Panc1 (cell line): Measurements from ENCODE around the gene CEMIP. TPM values are rescaled to one million over a fixed set of nuclear protein-coding genes. Genes with fewer than 3 reads are reported as not detected.

Experiments used
- ATAC-seq: fragments of 200-7000 bp; cut with Tn5 transposase; 2 replicates; pipeline ENCODE4 v1.9.1; 2020; ENCODE audit warnings: mild to moderate bottlenecking, moderate library complexity
- BruUV-seq: library from RNA; stranded (reverse); fragments of 400-500 nt; replicated peaks from 2 replicates; lab custom pipeline; 2021; lab: Mats Ljungman, UMichigan
- CTCF ChIA-PET: fragments of 300-600 bp; sonication (Branson Sonifier 250); formaldehyde crosslinking; loops from one replicate; lab custom pipeline; 2022; ENCODE audit warnings: antibody characterized with exemption; lab: Charles Lee
- POLR2A ChIA-PET: fragments of 300-600 bp; sonication (Branson Sonifier 250); formaldehyde crosslinking; loops from one replicate; lab custom pipeline; 2022; ENCODE audit warnings: antibody characterized with exemption; lab: Charles Lee
- DNase-seq: peaks from one replicate; pipeline ENCODE4 v3.0.0-alpha.2; 2010; ENCODE audit warnings: low read depth, low spot score
- H3K27ac ChIP-seq: 2 replicates; pipeline ENCODE4 v1.5.1; 2011; ENCODE audit warnings: mild to moderate bottlenecking, low read length, inconsistent platforms
- H3K27me3 ChIP-seq: fragments of 200-500 bp; sonication (Bioruptor generic); 2 replicates; pipeline ENCODE4 v1.6.0; 2014; ENCODE audit warnings: low read length, inconsistent platforms; ENCODE audit not compliant: control insufficient read depth, insufficient read depth
- H3K36me3 ChIP-seq: fragments of 200-500 bp; sonication (Bioruptor generic); 2 replicates; pipeline ENCODE4 v1.5.1; 2014; ENCODE audit warnings: inconsistent platforms, mild to moderate bottlenecking, low read length, moderate library complexity; ENCODE audit not compliant: control insufficient read depth, insufficient read depth
- H3K4me1 ChIP-seq: 2 replicates; pipeline ENCODE4 v1.5.1; 2011; ENCODE audit warnings: inconsistent platforms, mild to moderate bottlenecking, low read length, moderate library complexity; ENCODE audit not compliant: control insufficient read depth, insufficient read depth
- H3K4me3 ChIP-seq, 2 experiments: 2 replicates each; pipeline ENCODE4 v1.5.1; 2011 to 2012; ENCODE audit warnings: low read depth in 2 of 2, low read length in 2 of 2, mild to moderate bottlenecking in 2 of 2, inconsistent platforms in 1 of 2, moderate library complexity in 1 of 2
- H3K9me3 ChIP-seq: fragments of 200-500 bp; sonication (Bioruptor generic); 2 replicates; pipeline ENCODE4 v1.5.1; 2014; ENCODE audit warnings: low read depth, mild to moderate bottlenecking, inconsistent platforms, low read length, moderate library complexity; ENCODE audit not compliant: control insufficient read depth, insufficient read depth
- CTCF ChIP-seq: fragments of 450-650 bp; IDR thresholded peaks from 2 replicates; pipeline ENCODE4 v1.5.1; 2017; ENCODE audit warnings: mild to moderate bottlenecking
- POLR2AphosphoS5 ChIP-seq: IDR thresholded peaks from 2 replicates; pipeline ENCODE4 v1.6.1; 2012; ENCODE audit warnings: mild to moderate bottlenecking, low read depth, low read length, moderate library complexity
- REST ChIP-seq, 2 experiments: IDR thresholded peaks; 2 replicates each; pipeline ENCODE4 v1.6.1; 2011 to 2012; ENCODE audit warnings: low read depth in 2 of 2, control low read depth in 1 of 2, low read length in 1 of 2, mild to moderate bottlenecking in 1 of 2, moderate library complexity in 1 of 2; ENCODE audit not compliant: insufficient read depth in 1 of 2
- SIN3A ChIP-seq: IDR thresholded peaks from 2 replicates; pipeline ENCODE4 v1.6.1; 2012; ENCODE audit warnings: low read depth, mild to moderate bottlenecking, low read length, moderate library complexity, borderline replicate concordance; ENCODE audit not compliant: insufficient read depth
- TCF7L2 ChIP-seq: IDR thresholded peaks from 2 replicates; pipeline ENCODE4 v1.6.1; 2011; ENCODE audit warnings: mild to moderate bottlenecking, low read depth, low read length, inconsistent platforms
- in situ Hi-C: cut with HindIII; loops from 2 replicates; pipeline ENCODE4 v1.10.0; 2016; ENCODE audit warnings: low sequenced_read_pairs, low pct_unique_long_range_greater_than_20kb
- intact Hi-C: fragments of 100-400 bp; cut with micrococcal nuclease; formaldehyde crosslinking; loops from one replicate; pipeline ENCODE4 v1.10.0; 2022; ENCODE audit not compliant: unreplicated experiment
- total RNA-seq: library from RNA; stranded (reverse); gene quantifications from one replicate; pipeline ENCODE4 v1.2.1, GENCODE V29; 2021; ENCODE audit not compliant: unreplicated experiment

CEMIP gene
- total RNA-seq, 1 experiment from 2014 or later, result 0.46 TPM

GRCh38 chr15:80844011-80844732, 65.0 kb downstream of the CEMIP start:
- POLR2A ChIA-PET, result no interaction called here
- in situ Hi-C loops, result no loop called here
- no peaks in the 10 kb centered on the region for H3K36me3 ChIP-seq
- DNase-seq (no peak), ATAC-seq (no peak)
- CTCF ChIA-PET, result no interaction called here
- TF ChIP-seq POLR2AphosphoS5, result no peak
- TF ChIP-seq SIN3A, result no peak
- TF ChIP-seq CTCF, result no peak
- no peak for TF ChIP-seq TCF7L2
- no peak for TF ChIP-seq REST (IDR thresholded peaks at IDR 0.05; ENCODE audit: insufficient read depth in 1 of 2, low read depth in 2 of 2, low read length in 1 of 2)
- H3K27me3 ChIP-seq, result no peaks in the 10 kb centered on the region
- H3K9me3 ChIP-seq, result no peaks in the 10 kb centered on the region
- BruUV-seq, result no TSS peak
- intact Hi-C loops, result no loop called here
- H3K4me3 ChIP-seq, result no peak overlapping the region
- H3K4me1 ChIP-seq, result no peaks in the 10 kb centered on the region
- H3K27ac ChIP-seq, result no peak overlapping the region

GRCh38 chr15:80846031-80846815, 67.1 kb downstream of the CEMIP start:
- Histone ChIP-seq H3K4me3 (no peak overlapping the region), H3K9me3 (no peaks in the 10 kb centered on the region), H3K27me3 (no peaks in the 10 kb centered on the region), H3K36me3 (no peaks in the 10 kb centered on the region), H3K4me1 (no peaks in the 10 kb centered on the region), H3K27ac (no peak overlapping the region)
- ChIA-PET CTCF (no interaction called here), POLR2A (no interaction called here)
- TF ChIP-seq TCF7L2, result no peak
- no peak for TF ChIP-seq SIN3A
- no peak for TF ChIP-seq POLR2AphosphoS5
- TF ChIP-seq CTCF, result no peak
- no peak for TF ChIP-seq REST (IDR thresholded peaks at IDR 0.05; ENCODE audit: insufficient read depth in 1 of 2, low read depth in 2 of 2, low read length in 1 of 2)
- in situ Hi-C loops (no loop called here), intact Hi-C loops (no loop called here)
- no peak for ATAC-seq
- BruUV-seq, result no TSS peak
- DNase-seq, result no peak
